GM18498 (cell line): ENCODE results near the gene PTCRA.

Experiments
- ATAC-seq: cut with Tn5 transposase; IDR thresholded peaks from one replicate; pipeline ENCODE4 v1.9.1; 2021; ENCODE audit warnings: mild to moderate bottlenecking, moderate library complexity; ENCODE audit not compliant: unreplicated experiment

The PTCRA gene

GRCh38 chr6:42970871-42971612 is 55.2 kb downstream of the PTCRA start:
- ATAC-seq: no peak

DNA sequence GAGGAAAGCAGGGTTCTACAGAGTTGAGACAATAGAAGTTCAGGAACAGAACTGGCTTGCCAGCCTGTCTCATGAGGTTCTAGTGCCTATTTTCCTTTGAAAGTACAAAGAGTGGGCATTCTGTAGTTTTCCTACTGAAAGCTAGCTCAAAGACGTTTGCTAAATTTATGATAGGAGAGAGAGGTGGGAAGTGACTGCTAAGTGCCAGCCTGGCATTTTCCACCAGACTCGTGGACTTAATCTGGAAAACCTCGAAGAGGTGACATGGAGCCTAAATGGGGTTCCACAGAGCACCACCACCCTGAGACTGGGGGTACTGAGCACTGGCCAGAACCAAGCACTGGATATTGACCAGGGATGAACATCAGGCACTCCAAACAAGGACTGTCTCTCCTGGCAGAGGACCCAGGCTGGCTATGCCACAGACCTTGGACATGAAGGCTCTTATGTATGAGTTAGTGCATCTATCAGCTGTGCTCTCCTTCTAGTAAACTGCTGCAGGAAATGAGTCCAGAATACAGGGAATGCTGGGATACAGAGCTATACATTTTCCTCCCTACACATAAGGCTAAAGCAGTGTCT is 56.0 kb downstream of the PTCRA start:
- ATAC-seq: no peak

DNA sequence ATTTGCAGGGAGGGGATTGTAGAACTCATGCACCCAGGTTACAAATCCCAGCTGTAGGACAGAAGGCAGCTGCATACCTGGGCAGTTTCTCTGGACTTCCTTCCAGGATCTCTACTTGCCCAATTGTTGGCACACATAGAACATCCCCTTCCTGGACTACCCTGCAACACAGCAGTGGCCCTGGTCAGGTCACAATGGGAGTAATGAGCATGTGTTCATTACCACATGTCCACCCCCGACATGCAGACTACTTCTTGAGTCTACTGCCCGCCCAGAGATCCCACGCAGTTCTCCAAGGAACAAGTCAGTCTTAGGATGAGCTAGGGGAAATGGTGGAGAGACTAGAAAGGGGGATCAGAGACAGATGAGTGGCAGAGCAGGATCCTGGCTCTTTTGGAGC is 58.1 kb downstream of the PTCRA start:
- ATAC-seq: no peak

- ATAC-seq: no peak
These were observed 59.2 kb downstream of the PTCRA start for GRCh38 chr6:42974919-42975505.
